ENCODE data around the gene IL33. TPM values are rescaled to one million over a fixed set of nuclear protein-coding genes. Genes with fewer than 3 reads are reported as not detected.

The IL33 gene
- total RNA-seq, 1 experiment from 2014 or later: 0.69 TPM

- H3K9me3 ChIP-seq: no peaks in the 10 kb centered on the region
- H3K36me3 ChIP-seq: no peaks in the 10 kb centered on the region
- no peaks in the 10 kb centered on the region for H3K27me3 ChIP-seq
- no peak overlapping the region for H3K4me3 ChIP-seq
- DNase-seq: no peak
Measured at GRCh38 chr9:6239048-6239461, 23.4 kb downstream of the IL33 start.

- DNase-seq: no peak
- no peaks in the 10 kb centered on the region for H3K36me3 ChIP-seq
- no peaks in the 10 kb centered on the region for H3K27me3 ChIP-seq
- H3K9me3 ChIP-seq: no peaks in the 10 kb centered on the region
- no peak overlapping the region for H3K4me3 ChIP-seq
Measured at GRCh38 chr9:6239694-6240093, 24.1 kb downstream of the IL33 start.

GRCh38 chr9:6243746-6244145 lies 28.1 kb downstream of the IL33 start:
- DNase-seq: no peak
- no peaks in the 10 kb centered on the region for H3K9me3 ChIP-seq
- H3K4me3 ChIP-seq: no peak overlapping the region
- H3K36me3 ChIP-seq: no peaks in the 10 kb centered on the region
- H3K27me3 ChIP-seq: no peaks in the 10 kb centered on the region

GRCh38 chr9:6247266-6247665 lies 31.7 kb downstream of the IL33 start:
- Histone ChIP-seq H3K36me3 (no peaks in the 10 kb centered on the region), H3K9me3 (no peaks in the 10 kb centered on the region)
- DNase-seq: no peak

GRCh38 chr9:6268826-6269397 lies 53.3 kb downstream of the IL33 start:
- H3K27me3 ChIP-seq: no peaks in the 10 kb centered on the region
- no peaks in the 10 kb centered on the region for H3K36me3 ChIP-seq
- H3K4me3 ChIP-seq: no peak overlapping the region
- H3K9me3 ChIP-seq: no peaks in the 10 kb centered on the region
- DNase-seq: no peak

More at GRCh38 chr9:6247266-6247665, 31.7 kb downstream of the IL33 start:
- no peaks in the 10 kb centered on the region for H3K27me3 ChIP-seq
- H3K4me3 ChIP-seq: no peak overlapping the region

GRCh38 chr9:6270896-6271295 lies 55.3 kb downstream of the IL33 start:
- Histone ChIP-seq H3K9me3 (no peaks in the 10 kb centered on the region), H3K4me3 (no peak overlapping the region), H3K27me3 (no peaks in the 10 kb centered on the region), H3K36me3 (no peaks in the 10 kb centered on the region)
- DNase-seq: no peak

- no peaks in the 10 kb centered on the region for H3K9me3 ChIP-seq
- no peaks in the 10 kb centered on the region for H3K36me3 ChIP-seq
- no peak for DNase-seq
- H3K27me3 ChIP-seq: no peaks in the 10 kb centered on the region
- no peak overlapping the region for H3K4me3 ChIP-seq
Measured at GRCh38 chr9:6271508-6272228, 56.1 kb downstream of the IL33 start.

- Histone ChIP-seq H3K27me3 (no peaks in the 10 kb centered on the region), H3K36me3 (no peaks in the 10 kb centered on the region), H3K9me3 (no peaks in the 10 kb centered on the region), H3K4me3 (no peak overlapping the region)
- peak; percentile 38 for DNase-seq
Measured at GRCh38 chr9:6272229-6272598, 56.6 kb downstream of the IL33 start.

GRCh38 chr9:6277417-6277816 lies 61.8 kb downstream of the IL33 start:
- no peak for DNase-seq
- no peaks in the 10 kb centered on the region for H3K27me3 ChIP-seq

GRCh38 chr9:6301858-6302257 lies 86.3 kb downstream of the IL33 start:
- no peak overlapping the region for H3K4me3 ChIP-seq
- no peaks in the 10 kb centered on the region for H3K36me3 ChIP-seq
- H3K27me3 ChIP-seq: no peaks in the 10 kb centered on the region
- H3K9me3 ChIP-seq: no peaks in the 10 kb centered on the region
- DNase-seq: no peak

More at GRCh38 chr9:6277417-6277816, 61.8 kb downstream of the IL33 start:
- H3K36me3 ChIP-seq: no peaks in the 10 kb centered on the region
- no peak overlapping the region for H3K4me3 ChIP-seq
- no peaks in the 10 kb centered on the region for H3K9me3 ChIP-seq

GRCh38 chr9:6302417-6302816 lies 86.8 kb downstream of the IL33 start:
- H3K27me3 ChIP-seq: no peaks in the 10 kb centered on the region
- no peaks in the 10 kb centered on the region for H3K9me3 ChIP-seq
- no peaks in the 10 kb centered on the region for H3K36me3 ChIP-seq
- no peak overlapping the region for H3K4me3 ChIP-seq
- DNase-seq: no peak

GRCh38 chr9:6304232-6304631 lies 88.6 kb downstream of the IL33 start:
- H3K9me3 ChIP-seq: no peaks in the 10 kb centered on the region
- no peaks in the 10 kb centered on the region for H3K36me3 ChIP-seq
- H3K4me3 ChIP-seq: no peak overlapping the region
- no peaks in the 10 kb centered on the region for H3K27me3 ChIP-seq
- no peak for DNase-seq

GRCh38 chr9:6305954-6306563 lies 90.5 kb downstream of the IL33 start:
- H3K9me3 ChIP-seq: no peaks in the 10 kb centered on the region
- H3K27me3 ChIP-seq: no peaks in the 10 kb centered on the region
- DNase-seq: no peak
- H3K4me3 ChIP-seq: no peak overlapping the region
- H3K36me3 ChIP-seq: no peaks in the 10 kb centered on the region

Other genes with a start within 250 kb of the IL33 start
- 1.7 and 3.3 TPM in 2 replicates for gene RANBP6, start 200.2 kb upstream of the IL33 start, total RNA-seq (2014; rRNA removed; shearing (Covaris generic); ENCODE audit: low replicate concordance)
- not detected in 2 replicates for gene TPD52L3, start 112.6 kb downstream of the IL33 start, total RNA-seq (2014; rRNA removed; shearing (Covaris generic); ENCODE audit: low replicate concordance)
- gene UHRF2, start 197.4 kb downstream of the IL33 start, total RNA-seq (2014; rRNA removed; shearing (Covaris generic); ENCODE audit: low replicate concordance): 11.1 and 20.7 TPM in 2 replicates